ENCODE measurements around the gene RAPGEF1.

DNA sequence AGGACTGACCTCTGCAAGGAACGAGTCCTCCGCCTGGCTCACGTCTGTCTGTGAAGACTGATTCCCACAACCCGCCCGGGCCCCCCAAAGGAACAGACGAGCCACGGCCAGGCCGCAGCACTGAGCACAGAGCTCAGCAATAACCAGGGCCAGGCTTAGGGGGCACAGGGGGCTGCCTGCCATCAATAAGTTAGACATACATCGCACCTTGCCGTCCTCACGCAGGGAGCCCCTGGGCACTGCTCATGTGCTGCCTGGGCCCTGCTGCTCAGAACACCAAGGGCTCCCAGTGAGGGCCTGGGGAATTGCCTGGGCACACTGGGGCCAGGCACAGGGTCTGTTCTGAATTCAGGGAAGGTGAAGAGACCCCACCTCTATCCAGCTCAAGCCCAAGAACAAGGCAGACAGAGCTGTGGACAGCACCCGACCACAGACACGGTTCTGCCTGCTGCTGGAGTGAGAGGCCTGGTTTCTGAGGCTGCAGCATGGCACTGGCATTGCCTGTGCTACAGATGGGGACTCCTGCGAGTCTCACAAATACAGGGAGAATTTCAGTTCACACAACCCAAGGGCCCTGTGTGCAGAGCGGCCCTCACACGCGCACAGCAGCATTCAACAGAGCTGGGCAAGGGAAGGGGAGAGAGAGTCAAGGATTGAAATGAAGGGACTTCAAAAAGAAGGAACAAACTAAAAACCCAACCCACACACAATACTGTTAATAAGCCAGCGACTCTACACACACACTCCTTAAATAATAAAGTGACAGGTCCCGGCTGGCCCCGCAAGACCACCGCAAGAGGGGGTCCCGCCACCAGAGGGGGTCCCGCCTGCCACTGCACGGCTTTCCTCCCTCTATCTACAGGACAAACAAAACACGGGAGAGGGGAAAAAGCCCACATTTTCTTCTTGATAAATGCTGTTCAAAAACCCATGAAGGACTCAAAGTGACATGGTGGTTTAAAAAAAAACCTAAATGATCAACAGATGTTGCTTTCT lies 162.6 kb downstream of the RAPGEF1 start:
- TF ChIP-seq, protein P1, sequence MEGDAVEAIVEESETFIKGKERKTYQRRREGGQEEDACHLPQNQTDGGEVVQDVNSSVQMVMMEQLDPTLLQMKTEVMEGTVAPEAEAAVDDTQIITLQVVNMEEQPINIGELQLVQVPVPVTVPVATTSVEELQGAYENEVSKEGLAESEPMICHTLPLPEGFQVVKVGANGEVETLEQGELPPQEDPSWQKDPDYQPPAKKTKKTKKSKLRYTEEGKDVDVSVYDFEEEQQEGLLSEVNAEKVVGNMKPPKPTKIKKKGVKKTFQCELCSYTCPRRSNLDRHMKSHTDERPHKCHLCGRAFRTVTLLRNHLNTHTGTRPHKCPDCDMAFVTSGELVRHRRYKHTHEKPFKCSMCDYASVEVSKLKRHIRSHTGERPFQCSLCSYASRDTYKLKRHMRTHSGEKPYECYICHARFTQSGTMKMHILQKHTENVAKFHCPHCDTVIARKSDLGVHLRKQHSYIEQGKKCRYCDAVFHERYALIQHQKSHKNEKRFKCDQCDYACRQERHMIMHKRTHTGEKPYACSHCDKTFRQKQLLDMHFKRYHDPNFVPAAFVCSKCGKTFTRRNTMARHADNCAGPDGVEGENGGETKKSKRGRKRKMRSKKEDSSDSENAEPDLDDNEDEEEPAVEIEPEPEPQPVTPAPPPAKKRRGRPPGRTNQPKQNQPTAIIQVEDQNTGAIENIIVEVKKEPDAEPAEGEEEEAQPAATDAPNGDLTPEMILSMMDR (IDR thresholded peaks at IDR 0.05): peak; percentile 13
- no peak for TF ChIP-seq EZH2 (IDR thresholded peaks at IDR 0.05)
